Kidney glomerular epithelial cell (primary cell): ENCODE measurements around the gene RPS29.
"Not testable (repeated sequence)": the region's sequence is repeated elsewhere in the genome, so short reads cannot be mapped to it uniquely, and the experiment has no call there.

Experiments used
- DNase-seq: peaks from one replicate; lab custom pipeline; 2025; lab: John Stamatoyannopoulos, UW

RPS29 gene

GRCh38 chr14:49585803-49586672 lies at the start of gene RPS29:
RPS29 (minus strand) TSS chr14:49586380; CDS start chr14:49586346, 34 bp downstream.
- DNase-seq = peak; percentile 98

GRCh38 chr14:49634547-49635334 lies 48.6 kb upstream of the RPS29 start, which contains the start of gene DNAAF2:
DNAAF2 (minus strand) TSS chr14:49635244; CDS start chr14:49635149, 95 bp downstream.
- DNase-seq = peak; percentile 57

- DNase-seq = peak; percentile 88
These were observed 47.7 kb upstream of the RPS29 start for GRCh38 chr14:49633640-49634546.

GRCh38 chr14:49623941-49624839 lies 38.0 kb upstream of the RPS29 start:
- no peak for DNase-seq

GRCh38 chr14:49623387-49623786 lies 37.2 kb upstream of the RPS29 start:
- no peak for DNase-seq

- no peak for DNase-seq
These were observed 35.9 kb upstream of the RPS29 start for GRCh38 chr14:49622022-49622607.

- DNase-seq = no peak
These were observed 35.1 kb upstream of the RPS29 start for GRCh38 chr14:49621114-49621881.

GRCh38 chr14:49620182-49621113 lies 34.3 kb upstream of the RPS29 start, which contains the start of the genes MGAT2 and RPL36AL:
MGAT2 (plus strand) TSS chr14:49620799; CDS start chr14:49621269, 470 bp downstream.
RPL36AL (minus strand) TSS chr14:49620626; CDS start chr14:49619104, 1,522 bp downstream.
- DNase-seq = peak; percentile 96

GRCh38 chr14:49619730-49620129 lies 33.5 kb upstream of the RPS29 start:
- no peak for DNase-seq

- DNase-seq = not testable (repeated sequence)
These were observed 33.1 kb upstream of the RPS29 start for GRCh38 chr14:49619273-49619672.

- no peak for DNase-seq
These were observed 31.8 kb upstream of the RPS29 start for GRCh38 chr14:49617852-49618519.

GRCh38 chr14:49615776-49616175 lies 29.6 kb upstream of the RPS29 start:
- DNase-seq = no peak

- DNase-seq = no peak
These were observed 28.0 kb upstream of the RPS29 start for GRCh38 chr14:49614196-49614595.

- DNase-seq = no peak
These were observed 26.5 kb upstream of the RPS29 start for GRCh38 chr14:49612671-49613070.

GRCh38 chr14:49612251-49612650 lies 26.1 kb upstream of the RPS29 start:
- no peak for DNase-seq

- DNase-seq = no peak
These were observed 21.4 kb upstream of the RPS29 start for GRCh38 chr14:49607583-49607982.

GRCh38 chr14:49598485-49599300 lies 12.5 kb upstream of the RPS29 start, which contains the start of gene LRR1:
LRR1 (plus strand) TSS chr14:49598940; CDS start chr14:49599021, 81 bp downstream.
- DNase-seq = peak; percentile 85
